SU-DHL-6 (cell line): Measurements from ENCODE around the gene MARCHF10.

Experiments used
- EZH2phosphoT487 ChIP-seq: fragments of 200-600 bp; sonication (generic), shearing (Covaris generic); conservative IDR thresholded peaks from 2 replicates; pipeline ENCODE4 v1.6.1; 2018; ENCODE audit warnings: mild to moderate bottlenecking, antibody characterized with exemption, low read length, moderate library complexity, mixed read lengths
- TF ChIP-seq, protein P1 (sequence below): fragments of 200-600 bp; sonication (generic); IDR thresholded peaks from one replicate; pipeline ENCODE4 v1.5.1; 2017; ENCODE audit warnings: antibody characterized with exemption, mild to moderate bottlenecking, low read length, moderate library complexity; ENCODE audit not compliant: insufficient read depth, poor library complexity, severe bottlenecking

DNA sequence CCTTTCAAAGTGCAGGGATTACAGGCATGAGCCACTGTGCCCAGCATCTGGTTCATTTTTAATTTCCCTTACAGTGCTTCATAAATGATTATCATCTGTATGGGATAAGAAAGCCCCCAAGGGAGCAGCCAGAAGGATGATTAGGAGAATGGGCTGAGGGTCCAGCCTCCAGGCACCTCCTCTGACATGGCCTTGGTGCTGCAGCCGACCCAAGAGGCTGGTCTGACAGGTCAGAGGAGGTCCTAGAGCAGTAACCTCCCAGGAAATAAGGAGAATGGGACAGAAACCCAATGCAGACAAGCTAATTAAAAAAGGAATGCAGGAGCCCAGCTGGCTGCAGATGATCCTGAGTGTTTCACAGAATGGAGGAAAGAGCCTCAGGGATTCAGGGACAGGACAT lies 151.7 kb downstream of the MARCHF10 start:
- TF ChIP-seq, protein P1, sequence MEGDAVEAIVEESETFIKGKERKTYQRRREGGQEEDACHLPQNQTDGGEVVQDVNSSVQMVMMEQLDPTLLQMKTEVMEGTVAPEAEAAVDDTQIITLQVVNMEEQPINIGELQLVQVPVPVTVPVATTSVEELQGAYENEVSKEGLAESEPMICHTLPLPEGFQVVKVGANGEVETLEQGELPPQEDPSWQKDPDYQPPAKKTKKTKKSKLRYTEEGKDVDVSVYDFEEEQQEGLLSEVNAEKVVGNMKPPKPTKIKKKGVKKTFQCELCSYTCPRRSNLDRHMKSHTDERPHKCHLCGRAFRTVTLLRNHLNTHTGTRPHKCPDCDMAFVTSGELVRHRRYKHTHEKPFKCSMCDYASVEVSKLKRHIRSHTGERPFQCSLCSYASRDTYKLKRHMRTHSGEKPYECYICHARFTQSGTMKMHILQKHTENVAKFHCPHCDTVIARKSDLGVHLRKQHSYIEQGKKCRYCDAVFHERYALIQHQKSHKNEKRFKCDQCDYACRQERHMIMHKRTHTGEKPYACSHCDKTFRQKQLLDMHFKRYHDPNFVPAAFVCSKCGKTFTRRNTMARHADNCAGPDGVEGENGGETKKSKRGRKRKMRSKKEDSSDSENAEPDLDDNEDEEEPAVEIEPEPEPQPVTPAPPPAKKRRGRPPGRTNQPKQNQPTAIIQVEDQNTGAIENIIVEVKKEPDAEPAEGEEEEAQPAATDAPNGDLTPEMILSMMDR, result no peak
- no peak for TF ChIP-seq EZH2phosphoT487
